Right renal cortex interstitium (tissue), 3 donors: ENCODE results near the gene SIX5. TPM values are rescaled to one million over a fixed set of nuclear protein-coding genes. Genes with fewer than 3 reads are reported as not detected.
"Not testable (repeated sequence)": the region's sequence is repeated elsewhere in the genome, so short reads cannot be mapped to it uniquely, and the experiment has no call there.

ENCODE experiments used
- DNase-seq, 3 donors: peaks; one replicate each; pipeline ENCODE4 v3.0.0-alpha.2; 2013; ENCODE audit warnings: low read depth in 3 of 3, low spot score in 2 of 3
- polyA plus RNA-seq, 3 donors: library from polyadenylated mRNA; unstranded; fragments of 120-200 nt; gene quantifications; one replicate each; pipeline ENCODE4 v1.2.1, GENCODE V29; 2013; ENCODE audit not compliant: insufficient read length in 3 of 3

SIX5 gene
- 10 to 100 TPM; 12.1 to 14.4 (median 12.8) TPM for polyA plus RNA-seq

- peak; percentile 90 to 96 (median 94) for DNase-seq
Observed at GRCh38 chr19:45768984-45769782, at the start of gene SIX5. Gene SIX5 (minus strand): TSS chr19:45769252. CDS start chr19:45768844, 408 bp downstream.

DNA sequence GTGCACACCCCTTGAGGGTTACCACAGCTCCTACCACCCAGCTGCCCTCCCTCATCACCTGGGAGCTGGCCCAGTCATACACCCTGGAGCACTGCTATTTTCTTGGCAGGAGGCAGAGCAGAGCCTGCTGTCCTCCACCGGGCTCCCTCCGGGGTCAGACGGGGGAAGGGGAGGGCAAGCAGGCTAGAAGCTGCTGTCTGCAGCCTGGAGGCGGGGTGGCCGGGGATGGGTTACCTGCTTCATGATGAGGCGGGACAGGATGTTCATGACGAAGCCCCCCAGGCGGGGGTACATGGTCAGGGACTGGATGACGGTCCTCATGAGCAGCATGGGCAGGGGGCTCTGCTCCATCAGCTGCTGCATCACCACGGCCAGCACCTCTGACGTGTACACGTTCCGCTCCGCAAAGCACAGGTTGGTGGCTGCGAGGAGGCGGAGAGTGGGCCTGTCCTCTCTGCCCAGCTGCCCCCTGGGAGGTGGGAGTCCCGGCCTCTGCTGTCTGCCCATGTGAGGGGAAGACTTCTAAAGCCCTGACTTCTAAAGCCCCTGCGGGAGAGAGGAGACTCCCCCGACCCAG, 48.8 kb upstream of the SIX5 start:
- DNase-seq: no peak

GRCh38 chr19:45817010-45817724, 48.1 kb upstream of the SIX5 start:
- DNase-seq: peak; percentile 85 to 90 (median 90)

- no peak for DNase-seq
Observed at GRCh38 chr19:45816236-45817009, 47.4 kb upstream of the SIX5 start.

DNA sequence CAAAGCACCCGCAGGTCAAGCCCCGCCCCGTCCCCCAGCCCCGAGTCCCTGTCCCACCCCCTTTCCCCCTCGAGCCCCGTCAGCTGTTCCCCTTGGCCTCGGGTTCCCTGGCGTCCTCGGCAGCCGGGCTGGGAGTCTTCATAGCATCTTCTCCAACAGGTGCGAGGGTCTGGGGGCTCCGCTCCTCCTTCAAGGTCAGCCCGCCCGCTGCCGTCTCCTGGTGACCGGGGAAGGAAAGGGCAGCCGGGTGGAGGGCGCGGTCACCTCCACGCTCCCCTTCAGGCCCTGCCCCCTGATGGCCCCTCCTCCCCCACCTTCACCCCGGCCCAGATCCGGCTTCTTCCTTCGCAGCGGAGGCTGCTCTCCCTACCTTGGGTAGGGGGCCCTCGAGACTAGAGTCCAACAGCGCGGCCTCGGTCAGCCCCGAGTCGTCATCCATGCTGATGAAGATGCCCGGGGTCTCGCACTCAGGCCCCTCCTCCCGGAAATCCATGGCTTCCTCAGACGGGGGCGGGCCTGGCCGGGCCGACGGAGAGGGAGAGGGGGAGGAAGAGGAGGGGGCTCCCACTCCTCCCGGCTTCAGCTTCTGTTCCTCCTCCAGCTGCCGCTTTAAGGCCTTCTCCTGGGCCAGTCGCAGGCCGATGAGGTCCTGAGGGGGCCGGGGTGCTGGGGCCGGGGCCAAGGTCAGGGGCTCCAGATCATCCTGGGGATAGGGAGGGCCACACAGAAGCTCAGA, 46.6 kb upstream of the SIX5 start:
- peak in 1 of 3 donors; percentile 58 for DNase-seq

GRCh38 chr19:45814851-45815480, 45.9 kb upstream of the SIX5 start, which contains the start of gene RSPH6A:
Gene RSPH6A (minus strand): TSS chr19:45815308. CDS start chr19:45815176, 132 bp downstream.
- no peak for DNase-seq

DNA sequence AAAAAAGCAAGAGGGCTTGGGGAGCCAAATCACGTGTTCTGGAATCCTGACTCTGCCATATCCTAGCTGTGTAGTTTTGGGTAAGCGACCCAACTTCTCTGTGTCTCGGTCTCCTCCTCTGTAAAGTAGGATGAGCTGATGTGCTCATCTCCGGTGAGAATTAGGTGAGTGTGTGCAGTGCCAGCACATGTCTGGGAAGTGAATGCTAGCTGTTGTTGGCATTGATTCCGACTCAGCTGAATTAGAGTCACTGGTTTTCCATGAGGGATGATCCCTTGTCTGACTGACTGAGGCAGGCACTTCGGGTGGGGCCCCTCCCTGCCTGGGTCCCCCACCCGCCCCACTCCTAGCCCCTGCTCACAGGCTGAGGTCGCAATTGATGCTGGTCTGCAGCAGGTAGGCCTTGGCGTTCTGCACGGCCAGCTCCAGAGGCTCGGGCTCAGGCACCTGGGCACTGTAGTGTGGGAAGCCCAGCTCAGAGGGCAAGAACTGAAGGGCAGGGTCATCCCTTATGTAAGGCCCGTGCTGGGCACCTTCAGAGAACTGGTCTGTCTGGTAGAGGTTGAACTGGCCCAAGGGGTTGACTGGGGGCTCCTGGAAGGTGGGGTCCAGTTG, 45.2 kb upstream of the SIX5 start:
- DNase-seq: no peak

DNA sequence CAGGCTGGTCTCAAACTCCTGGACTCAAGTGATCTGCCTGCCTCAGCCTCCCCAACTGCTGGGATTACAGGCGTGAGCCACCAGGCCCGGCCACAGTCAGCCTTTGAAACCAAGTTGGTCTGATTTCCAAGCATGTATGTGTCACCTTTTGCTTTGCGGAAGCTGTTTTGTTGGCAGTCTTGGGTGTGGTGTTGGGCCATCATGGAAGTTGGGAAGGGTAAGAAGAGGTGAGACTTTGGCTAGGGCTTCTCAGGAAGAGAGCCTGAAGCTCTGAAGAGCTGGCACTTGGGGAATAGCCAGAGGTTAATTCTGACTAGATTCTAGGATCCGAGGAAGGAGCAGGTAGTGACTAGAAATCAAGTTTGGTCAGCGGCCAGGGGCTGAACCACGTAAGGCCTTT, 43.2 kb upstream of the SIX5 start:
- no peak for DNase-seq

DNA sequence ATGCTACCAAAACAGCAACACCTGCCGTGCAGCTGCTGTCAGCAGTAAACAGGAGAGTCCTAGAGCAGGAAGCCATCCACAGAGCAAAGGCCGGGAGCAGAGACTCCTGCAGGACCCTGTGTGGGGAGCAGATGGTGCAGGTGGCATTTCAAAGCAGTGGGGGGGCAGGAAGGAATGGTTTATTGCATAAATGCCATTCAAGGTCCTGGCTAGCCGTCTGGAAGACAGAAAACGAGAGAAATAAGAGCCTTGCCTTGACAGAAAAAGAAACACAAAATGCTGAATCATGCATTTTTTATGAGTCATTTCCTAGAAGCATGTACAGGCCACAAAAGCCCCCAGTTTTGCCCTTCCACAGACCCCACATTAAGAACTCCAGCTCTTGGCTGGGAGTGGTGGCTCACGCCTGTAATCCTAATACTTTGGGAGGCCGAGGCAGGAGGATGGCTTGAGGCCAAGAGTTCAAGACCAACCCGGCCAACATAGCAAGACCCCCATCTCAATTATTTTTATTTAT, 40.6 kb upstream of the SIX5 start:
- no peak for DNase-seq

DNA sequence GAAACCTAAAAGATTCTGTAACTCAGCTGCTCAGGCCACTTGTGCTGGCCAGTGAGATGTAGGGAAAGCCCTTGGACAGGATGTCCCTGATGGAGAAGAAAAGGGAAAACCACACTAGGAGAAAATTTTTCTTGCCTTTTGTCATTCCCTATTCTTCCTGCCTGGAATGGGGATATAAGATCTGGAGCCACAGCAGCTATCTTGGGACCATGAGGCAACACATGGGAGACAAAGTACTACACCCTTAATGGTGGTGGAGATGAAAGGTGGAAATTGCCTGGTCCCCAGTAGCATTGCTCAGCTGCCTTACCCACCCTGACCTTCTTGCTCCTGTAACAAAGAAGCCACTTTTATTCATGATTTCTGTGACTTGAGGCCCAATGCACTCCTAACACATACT, 36.7 kb upstream of the SIX5 start:
- DNase-seq: no peak

GRCh38 chr19:45804959-45805230, 35.8 kb upstream of the SIX5 start:
- DNase-seq: no peak

- DNase-seq: no peak
Observed at GRCh38 chr19:45804140-45804958, 35.3 kb upstream of the SIX5 start.

DNA sequence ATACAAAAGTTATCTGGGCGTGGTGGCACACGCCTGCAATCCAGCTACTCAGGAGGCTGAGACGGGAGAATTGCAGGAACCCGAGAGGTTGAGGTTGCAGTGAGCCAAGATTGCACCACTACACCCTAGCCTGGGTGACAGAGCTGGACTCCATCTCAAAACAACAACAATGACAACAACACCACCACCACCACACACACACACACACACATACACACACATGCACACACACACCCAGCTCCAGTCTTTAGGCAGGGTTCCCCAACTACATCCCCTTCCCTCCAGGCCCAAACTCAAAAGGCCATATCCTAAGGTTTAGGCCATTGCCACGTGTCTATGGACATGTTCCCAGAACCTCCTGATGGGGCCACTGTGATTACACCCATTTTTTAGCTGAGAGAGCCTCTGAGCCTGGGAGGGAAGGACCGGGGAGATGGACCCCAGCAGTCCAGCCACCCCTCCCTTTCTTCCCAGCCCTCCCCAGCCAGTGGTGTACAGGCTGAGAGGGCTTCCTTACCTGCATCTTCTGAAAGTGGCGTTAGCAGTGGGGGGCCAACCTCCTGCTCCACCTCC, 32.6 kb upstream of the SIX5 start:
- no peak for DNase-seq

DNA sequence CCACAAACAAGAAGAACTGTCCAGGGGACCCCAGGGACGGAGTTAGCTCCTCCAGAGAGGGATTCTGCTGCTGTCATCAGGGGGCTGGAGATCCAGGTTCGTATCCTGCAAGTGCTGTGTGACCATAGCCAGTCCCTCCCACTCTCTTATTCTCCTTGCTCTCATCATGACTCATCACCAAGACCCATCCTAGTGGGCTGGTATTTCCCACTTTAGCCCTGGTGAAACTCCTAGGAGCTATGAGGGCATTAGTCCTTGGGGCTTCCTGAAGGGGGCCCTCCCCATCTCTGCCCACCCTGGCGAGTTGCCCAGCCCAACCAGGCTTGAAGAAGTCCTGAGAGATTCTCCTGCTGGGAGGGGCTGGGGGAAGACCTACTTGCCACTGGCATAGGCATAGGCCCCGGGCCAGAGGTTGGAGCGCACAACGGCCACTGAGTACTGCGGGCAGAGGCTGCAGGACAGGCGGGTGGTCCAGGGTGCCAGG, 31.1 kb upstream of the SIX5 start:
- DNase-seq: no peak

GRCh38 chr19:45799541-45799940, 30.5 kb upstream of the SIX5 start:
- DNase-seq: not testable (repeated sequence)

DNA sequence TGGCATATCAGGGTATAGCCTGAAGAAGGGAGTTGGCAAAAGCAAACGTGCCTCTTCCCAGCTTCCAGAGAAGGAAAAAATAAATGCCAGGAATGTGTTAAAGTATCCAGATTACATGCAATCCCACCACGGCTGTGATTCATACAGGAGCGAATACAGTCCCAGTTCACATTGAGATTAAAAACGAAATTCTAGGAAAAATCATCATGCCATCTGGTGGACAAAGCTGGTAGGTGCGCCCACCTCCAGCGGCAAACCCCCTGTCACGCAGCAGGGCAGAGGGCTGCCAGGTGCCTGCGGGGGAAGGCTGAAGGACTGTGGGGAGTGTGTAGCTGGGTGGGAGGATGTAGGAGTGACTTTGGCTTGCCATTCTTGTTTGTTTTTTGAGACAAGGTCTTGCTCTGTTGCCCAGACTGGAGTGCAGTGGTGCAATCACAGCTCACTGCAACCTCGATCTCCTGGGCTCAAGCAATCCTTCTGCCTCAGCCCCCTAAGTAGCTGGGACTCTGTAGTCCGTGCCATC, 30.0 kb upstream of the SIX5 start:
- peak; percentile 56 to 64 (median 58) for DNase-seq

- DNase-seq: no peak
Observed at GRCh38 chr19:45794627-45795026, 25.6 kb upstream of the SIX5 start.

- DNase-seq: no peak
Observed at GRCh38 chr19:45793876-45794275, 24.8 kb upstream of the SIX5 start.
